ENCODE results near the gene TMEM101. TPM values are rescaled to one million over a fixed set of nuclear protein-coding genes. Genes with fewer than 3 reads are reported as not detected.

TMEM101 gene
- total and polyA plus RNA-seq, 2 of the 8 experiments (the other 6 are each of a cell fraction or from before 2014, with no cell fraction given): 16.1 to 44.7 TPM

- TF ChIP-seq SIN3A (conservative IDR thresholded peaks at IDR 0.05 in 1 of 2, IDR thresholded peaks at IDR 0.05 in 1 of 2; ENCODE audit: low read depth in 1 of 2, low read length in 2 of 2) (no peak), YY1 (IDR thresholded peaks at IDR 0.05; ENCODE audit: low read depth, low read length) (no peak), BCL11A (IDR thresholded peaks at IDR 0.05; ENCODE audit: low read depth in 2 of 2, low read length in 2 of 2) (no peak), EZH2 (IDR thresholded peaks at IDR 0.05; ENCODE audit: low read depth, low read length, severe bottlenecking) (no peak), ATF2 (IDR thresholded peaks at IDR 0.05; ENCODE audit: low read length) (no peak), NRF1 (IDR thresholded peaks at IDR 0.05; ENCODE audit: low read depth, low read length) (no peak)
Observed at GRCh38 chr17:44000871-44001460, 13.8 kb downstream of the TMEM101 start (continued).

Data from H1 (cell line).